Measurements from ENCODE around the gene CCDC169. TPM values are rescaled to one million over a fixed set of nuclear protein-coding genes. Genes with fewer than 3 reads are reported as not detected.

CCDC169 gene
- total and polyA plus RNA-seq, 2 of the 4 experiments (the other 2 are of a cell fraction) = 0.54 to 0.62 TPM

DNA sequence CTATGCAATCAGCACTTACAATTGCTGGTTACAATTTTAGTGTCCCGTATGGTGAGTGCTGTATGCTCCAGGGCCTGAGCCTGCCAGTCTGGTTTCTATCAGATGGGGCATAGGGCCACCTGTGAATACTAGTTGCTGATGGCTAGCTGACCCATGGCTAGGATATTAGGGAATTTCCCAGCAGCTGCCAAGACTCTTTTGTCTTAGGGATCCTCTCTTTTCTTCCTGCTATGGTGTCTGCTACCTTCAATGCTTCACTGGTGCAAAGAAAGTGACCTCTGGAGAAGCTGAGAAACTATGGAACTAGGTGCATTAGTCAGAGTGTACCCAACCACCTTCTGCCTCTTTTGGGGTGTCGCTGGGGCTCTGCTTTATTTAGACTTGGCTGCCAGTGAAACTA is 11.6 kb downstream of the CCDC169 start:
- H4K5ac ChIP-seq (ENCODE audit: low read depth, low read length) = no peak overlapping the region
- no peaks in the 10 kb centered on the region; the same call in none of the 2 replicates for H3K27me3 ChIP-seq (ENCODE audit: control insufficient read depth, insufficient read depth, low read length)
- H2BK15ac ChIP-seq (ENCODE audit: low read depth, low read length) = no peak overlapping the region
- BruUV-seq (replicated peaks) = no TSS peak
- H2BK5ac ChIP-seq (ENCODE audit: low read depth, low read length, poor library complexity, severe bottlenecking) = no peak overlapping the region
- no peaks in the 10 kb centered on the region for H4K20me1 ChIP-seq (ENCODE audit: insufficient read depth, low read length)
- H3K14ac ChIP-seq (replicated peaks; ENCODE audit: low read depth, low read length) = no peak overlapping the region
- no peak overlapping the region for H2BK20ac ChIP-seq (ENCODE audit: low read depth, low read length)
- no peak for ATAC-seq (ENCODE audit: low read depth)
- no peak overlapping the region for H4K91ac ChIP-seq (ENCODE audit: insufficient read depth, low read depth, low read length)
- POLR2A ChIA-PET (ENCODE audit: unreplicated experiment) = no interaction called here
- H3K79me1 ChIP-seq (ENCODE audit: low read depth in 1 of 2, low read length in 2 of 2) = no peaks in the 10 kb centered on the region
- in situ Hi-C loops (cut with MboI; ENCODE audit: low sequenced_read_pairs) = loop anchor here (10.0 kb wide), 1 partner anchor 449 kb away; no protein-coding TSS in a partner anchor
- no peaks in the 10 kb centered on the region for H3K4me1 ChIP-seq (ENCODE audit: control insufficient read depth, insufficient read depth, low read length)
- intact Hi-C loops (cut with micrococcal nuclease) = no loop called here
- no peak overlapping the region for H4K8ac ChIP-seq (ENCODE audit: low read depth in 2 of 2, low read length in 2 of 2)
- no peaks in the 10 kb centered on the region for H3K9me1 ChIP-seq (ENCODE audit: insufficient read depth, low read length)
- WGBS, 2 experiments (ENCODE audit: extremely low coverage in 2 of 2, insufficient read length in 1 of 2) = no CpG with 5 or more reads among the region's 2 CpGs
- no peak overlapping the region for H2AK5ac ChIP-seq (ENCODE audit: low read depth, low read length)
- no peak overlapping the region for H3K4ac ChIP-seq (ENCODE audit: low read depth, low read length)
- H3K4me2 ChIP-seq (ENCODE audit: low read depth, low read length) = no peak overlapping the region
- no peak overlapping the region for H3K23ac ChIP-seq (ENCODE audit: low read depth, low read length)
- CTCF ChIA-PET = no interaction called here
- H2AFZ ChIP-seq (replicated peaks; ENCODE audit: low read length, poor library complexity) = no peak overlapping the region
- H3K18ac ChIP-seq (ENCODE audit: low read depth, low read length) = no peak overlapping the region
- no peak overlapping the region for H3K4me3 ChIP-seq (ENCODE audit: insufficient read depth, low read depth, low read length)
- H3K9ac ChIP-seq (ENCODE audit: low read depth, low read length) = no peak overlapping the region
- no peaks in the 10 kb centered on the region for H3K9me3 ChIP-seq (ENCODE audit: control insufficient read depth, insufficient read depth, low read length)
- TF ChIP-seq POLR2A (IDR thresholded peaks at IDR 0.05; ENCODE audit: low read depth, low read length) = no peak
- no peak for TF ChIP-seq MAFK (IDR thresholded peaks at IDR 0.05; ENCODE audit: low read depth, low read length)
- TF ChIP-seq SMC3 (IDR thresholded peaks at IDR 0.05; ENCODE audit: low read depth, low read length) = no peak
- TF ChIP-seq NFE2L2 (IDR thresholded peaks at IDR 0.05; ENCODE audit: low read depth, low read length) = no peak
- no peak for TF ChIP-seq RAD21 (IDR thresholded peaks at IDR 0.05; ENCODE audit: low read length)
- no peak for TF ChIP-seq BHLHE40 (IDR thresholded peaks at IDR 0.05; ENCODE audit: low read depth, low read length)
- TF ChIP-seq, protein P1, sequence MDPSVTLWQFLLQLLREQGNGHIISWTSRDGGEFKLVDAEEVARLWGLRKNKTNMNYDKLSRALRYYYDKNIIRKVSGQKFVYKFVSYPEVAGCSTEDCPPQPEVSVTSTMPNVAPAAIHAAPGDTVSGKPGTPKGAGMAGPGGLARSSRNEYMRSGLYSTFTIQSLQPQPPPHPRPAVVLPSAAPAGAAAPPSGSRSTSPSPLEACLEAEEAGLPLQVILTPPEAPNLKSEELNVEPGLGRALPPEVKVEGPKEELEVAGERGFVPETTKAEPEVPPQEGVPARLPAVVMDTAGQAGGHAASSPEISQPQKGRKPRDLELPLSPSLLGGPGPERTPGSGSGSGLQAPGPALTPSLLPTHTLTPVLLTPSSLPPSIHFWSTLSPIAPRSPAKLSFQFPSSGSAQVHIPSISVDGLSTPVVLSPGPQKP (IDR thresholded peaks at IDR 0.05; ENCODE audit: borderline replicate concordance, low read depth, low read length) = no peak
- TF ChIP-seq CEBPB (IDR thresholded peaks at IDR 0.05; ENCODE audit: low read depth, low read length) = no peak
- no peak for TF ChIP-seq MXI1 (IDR thresholded peaks at IDR 0.05; ENCODE audit: borderline replicate concordance, low read depth, low read length)
- TF ChIP-seq MAZ (IDR thresholded peaks at IDR 0.05; ENCODE audit: borderline replicate concordance, low read depth, low read length) = no peak
- H2BK120ac ChIP-seq (ENCODE audit: low read depth, low read length) = no peak overlapping the region
- no peaks in the 10 kb centered on the region for H3K36me3 ChIP-seq (ENCODE audit: control insufficient read depth, insufficient read depth, low read length)
- H2AK9ac ChIP-seq (replicated peaks; ENCODE audit: low read depth, low read length, poor library complexity) = no peak overlapping the region
- DNase-seq = no peak
- H3K27ac ChIP-seq (ENCODE audit: insufficient read depth, low read length) = no peak overlapping the region
- dilution Hi-C loops (cut with HindIII; ENCODE audit: low sequenced_read_pairs, unreplicated experiment) = no loop called here
- no peak overlapping the region for H3K56ac ChIP-seq (ENCODE audit: extremely low read depth, insufficient read depth, low read length)

All from IMR-90 (cell line).